B cell (primary cell): ENCODE measurements around the gene APBA2. TPM values are rescaled to one million over a fixed set of nuclear protein-coding genes. Genes with fewer than 3 reads are reported as not detected.

ENCODE experiments used
- ATAC-seq: fragments of 200-7000 bp; cut with Tn5 transposase; one replicate; pipeline ENCODE4 v1.10.0; 2021; ENCODE audit warnings: low read depth, mild to moderate bottlenecking, moderate number of reproducible peaks, moderate library complexity
- CTCF ChIA-PET: fragments of 350-600 bp; sonication (Branson Sonifier 250); formaldehyde crosslinking; loops from one replicate; lab custom pipeline; 2021; ENCODE audit warnings: antibody characterized with exemption, inconsistent platforms; lab: Charles Lee
- POLR2A ChIA-PET: fragments of 350-600 bp; sonication (Branson Sonifier 250); formaldehyde crosslinking; loops from one replicate; lab custom pipeline; 2021; ENCODE audit warnings: antibody characterized with exemption; lab: Charles Lee
- DNase-seq: peaks from one replicate; pipeline ENCODE4 v3.0.0; 2013
- H2AFZ ChIP-seq: 2 replicates; pipeline ENCODE4 v1.6.1; 2012; ENCODE audit warnings: mild to moderate bottlenecking, low read depth, low read length; ENCODE audit not compliant: insufficient read depth, poor library complexity, severe bottlenecking
- H3K27ac ChIP-seq, 2 donors: 1 replicate in 1 of 2; 2 replicates in 1 of 2; pipeline ENCODE4 v1.5.1; 2012 to 2013; ENCODE audit warnings: low read length in 2 of 2, mild to moderate bottlenecking in 2 of 2, moderate library complexity in 1 of 2
- H3K27me3 ChIP-seq, 4 experiments: fragments of 200-600 bp in 1 of 4; sonication (generic) in 1 of 4; replicated peaks in 1 of 4; 1 replicate in 2 of 4; 2 replicates in 2 of 4; pipeline versions ENCODE4 v1.6.1 to v1.7.0; 2013 to 2016; ENCODE audit warnings: low read length in 3 of 4, mild to moderate bottlenecking in 2 of 4, mixed read lengths in 1 of 4, moderate library complexity in 1 of 4; ENCODE audit not compliant: insufficient read depth in 4 of 4, control insufficient read depth in 3 of 4; ENCODE audit errors: control extremely low read depth in 1 of 4
- H3K36me3 ChIP-seq, 2 experiments: replicated peaks in 1 of 2; 1 replicate in 1 of 2; 2 replicates in 1 of 2; pipeline versions ENCODE4 v1.6.1 to v1.7.1; 2013; ENCODE audit warnings: low read length in 1 of 2; ENCODE audit not compliant: insufficient read depth in 2 of 2, control insufficient read depth in 1 of 2; ENCODE audit errors: control extremely low read depth in 1 of 2, extremely low read depth in 1 of 2
- H3K4me1 ChIP-seq, 2 donors: fragments of 200-600 bp in 1 of 2; sonication (generic) in 1 of 2; 1 replicate in 1 of 2; 2 replicates in 1 of 2; pipeline versions ENCODE4 v1.5.1 to v1.6.1; 2013 to 2017; ENCODE audit warnings: low read length in 2 of 2; ENCODE audit not compliant: control insufficient read depth in 2 of 2, insufficient read depth in 2 of 2
- H3K4me2 ChIP-seq: replicated peaks from 2 replicates; pipeline ENCODE3; 2012; ENCODE audit warnings: mild to moderate bottlenecking, low read depth, low read length; ENCODE audit not compliant: poor library complexity, severe bottlenecking
- H3K4me3 ChIP-seq, 5 experiments: fragments of 200-600 bp in 1 of 5; sonication (generic) in 1 of 5; 1 replicate in 3 of 5; 2 replicates in 2 of 5; pipeline versions ENCODE4 v1.5.1 to v1.7.0; 2011 to 2016; ENCODE audit warnings: low read length in 4 of 5, mild to moderate bottlenecking in 4 of 5, low read depth in 2 of 5, control low read depth in 1 of 5, moderate library complexity in 1 of 5; ENCODE audit not compliant: insufficient read depth in 1 of 5; ENCODE audit errors: control extremely low read depth in 1 of 5, extremely low read depth in 1 of 5
- H3K79me2 ChIP-seq: fragments of 200-600 bp; sonication (generic); one replicate; pipeline ENCODE4 v1.6.0; 2016; ENCODE audit warnings: low read length; ENCODE audit not compliant: control insufficient read depth, insufficient read depth
- H3K9ac ChIP-seq: fragments of 200-600 bp; sonication (generic); 2 replicates; pipeline ENCODE4 v1.6.1; 2017; ENCODE audit warnings: mild to moderate bottlenecking, low read length, moderate library complexity
- H3K9me3 ChIP-seq, 3 donors: one replicate each; pipeline versions ENCODE4 v1.6.1 to v1.7.1; 2013; ENCODE audit warnings: low read length in 2 of 3; ENCODE audit not compliant: control insufficient read depth in 2 of 3, insufficient read depth in 1 of 3; ENCODE audit errors: control extremely low read depth in 1 of 3
- H4K20me1 ChIP-seq: 2 replicates; pipeline ENCODE4 v1.6.0; 2012; ENCODE audit warnings: mild to moderate bottlenecking, low read length; ENCODE audit not compliant: insufficient read depth, control insufficient read depth, poor library complexity, severe bottlenecking
- H3K27ac Mint-ChIP-seq: one replicate; pipeline ENCODE4 v1.8.0; 2021; ENCODE audit warnings: mixed read lengths
- H3K27me3 Mint-ChIP-seq: one replicate; pipeline ENCODE4 v1.8.0; 2021; ENCODE audit warnings: mixed read lengths
- H3K4me1 Mint-ChIP-seq: one replicate; pipeline ENCODE4 v1.8.0; 2021; ENCODE audit warnings: mixed read lengths
- H3K4me3 Mint-ChIP-seq: one replicate; pipeline ENCODE4 v1.8.0; 2021; ENCODE audit warnings: mixed read lengths
- H3K9me3 Mint-ChIP-seq: one replicate; pipeline ENCODE4 v1.8.0; 2022; ENCODE audit warnings: mixed read lengths; ENCODE audit not compliant: insufficient read depth
- EZH2 ChIP-seq: IDR thresholded peaks from 2 replicates; pipeline ENCODE4 v1.6.1; 2012; ENCODE audit warnings: borderline replicate concordance, low read depth, mild to moderate bottlenecking, moderate library complexity, low read length; ENCODE audit not compliant: insufficient read depth, poor library complexity, severe bottlenecking
- WGBS: methylation state at CpG from one replicate; pipeline ENCODE4 v1.1.5; 2013; ENCODE audit warnings: missing lambda C conversion rate; ENCODE audit not compliant: insufficient coverage; 5-methylcytosine and 5-hydroxymethylcytosine counted together
- intact Hi-C: fragments of 100-400 bp; cut with micrococcal nuclease; formaldehyde crosslinking; loops from one replicate; pipeline ENCODE4 v1.10.0; 2022
- polyA plus RNA-seq: library from polyadenylated mRNA; depleted of rRNA; stranded (reverse); fragments of >200 nt; gene quantifications from 2 replicates; pipeline ENCODE4 v1.2.3, GENCODE V29; 2012
- total RNA-seq, 2 donors: library from RNA; stranded (reverse); fragments of 120-200 nt in 1 of 2; gene quantifications; 1 replicate in 1 of 2; 2 replicates in 1 of 2; pipeline versions ENCODE4 v1.2.3 to v1.2.4, GENCODE V29; 2013 to 2022
- TF ChIP-seq, protein P1 (sequence below): fragments of 200-600 bp; IDR thresholded peaks from one replicate; pipeline ENCODE4 v1.8.0; 2022; ENCODE audit warnings: antibody characterized with exemption, mild to moderate bottlenecking

APBA2 gene
- total and polyA plus RNA-seq, 2 donors (not counting 1 experiment from before 2014, with no cell fraction given) = 0.19 TPM; not detected in 1

DNA sequence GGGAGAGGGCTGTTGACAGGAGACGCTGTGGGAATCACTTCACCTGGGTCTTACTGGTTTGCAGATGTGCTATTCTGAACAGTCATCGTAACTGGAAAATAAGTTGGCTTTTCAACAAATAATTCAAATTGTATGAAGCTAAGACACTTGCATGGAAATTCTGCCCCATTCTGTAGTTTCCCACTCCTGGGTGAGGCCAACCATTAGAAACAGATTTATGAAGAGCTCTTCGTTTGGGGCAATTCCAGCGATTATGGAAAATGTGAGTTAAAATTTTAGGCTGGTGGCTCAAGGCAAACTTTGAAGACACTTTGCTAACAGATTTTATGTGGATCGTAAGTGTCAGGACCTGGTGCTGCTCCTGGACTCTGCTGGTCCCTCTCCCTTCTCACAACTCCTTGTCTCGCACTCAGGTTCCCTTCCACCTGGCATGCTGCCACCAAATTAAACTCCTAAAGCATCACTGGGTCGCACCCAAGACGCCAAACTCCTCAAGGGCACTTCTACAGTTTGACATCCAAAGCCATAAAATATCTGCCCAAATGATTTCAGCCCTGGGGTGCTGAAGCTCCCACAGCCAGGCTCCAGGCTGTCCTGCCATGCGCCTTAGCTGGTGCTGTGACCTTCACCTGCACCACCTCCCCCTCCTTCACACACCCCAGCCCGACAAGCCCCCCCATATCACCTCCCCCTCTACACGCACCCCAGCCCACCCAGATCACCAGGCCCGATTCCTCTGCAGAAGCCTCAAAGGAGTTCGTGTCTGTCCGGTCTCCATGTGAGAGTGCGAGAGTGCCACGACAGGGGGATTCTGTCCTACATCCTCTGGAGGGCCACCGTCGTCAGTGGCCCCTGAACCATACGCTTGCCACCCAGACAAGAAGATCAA lies 245.4 kb downstream of the APBA2 start:
- no peaks in the 10 kb centered on the region for H4K20me1 ChIP-seq
- Mint-ChIP-seq H3K9me3 (no peaks in the 10 kb centered on the region), H3K4me1 (no peaks in the 10 kb centered on the region), H3K27me3 (no peaks in the 10 kb centered on the region), H3K27ac (no peak overlapping the region), H3K4me3 (no peak overlapping the region)
- no peaks in the 10 kb centered on the region for H3K27me3 ChIP-seq
- H3K79me2 ChIP-seq = no peaks in the 10 kb centered on the region
- intact Hi-C loops = no loop called here
- no peak for ATAC-seq
- ChIA-PET POLR2A (no interaction called here), CTCF (no interaction called here)
- WGBS = 82% methylated on average over 14 of the region's 19 CpGs
- H2AFZ ChIP-seq = no peak overlapping the region
- no peaks in the 10 kb centered on the region for H3K36me3 ChIP-seq
- no peak overlapping the region for H3K9ac ChIP-seq
- no peak overlapping the region for H3K27ac ChIP-seq
- DNase-seq = no peak
- no peak overlapping the region for H3K4me2 ChIP-seq
- TF ChIP-seq, protein P1, sequence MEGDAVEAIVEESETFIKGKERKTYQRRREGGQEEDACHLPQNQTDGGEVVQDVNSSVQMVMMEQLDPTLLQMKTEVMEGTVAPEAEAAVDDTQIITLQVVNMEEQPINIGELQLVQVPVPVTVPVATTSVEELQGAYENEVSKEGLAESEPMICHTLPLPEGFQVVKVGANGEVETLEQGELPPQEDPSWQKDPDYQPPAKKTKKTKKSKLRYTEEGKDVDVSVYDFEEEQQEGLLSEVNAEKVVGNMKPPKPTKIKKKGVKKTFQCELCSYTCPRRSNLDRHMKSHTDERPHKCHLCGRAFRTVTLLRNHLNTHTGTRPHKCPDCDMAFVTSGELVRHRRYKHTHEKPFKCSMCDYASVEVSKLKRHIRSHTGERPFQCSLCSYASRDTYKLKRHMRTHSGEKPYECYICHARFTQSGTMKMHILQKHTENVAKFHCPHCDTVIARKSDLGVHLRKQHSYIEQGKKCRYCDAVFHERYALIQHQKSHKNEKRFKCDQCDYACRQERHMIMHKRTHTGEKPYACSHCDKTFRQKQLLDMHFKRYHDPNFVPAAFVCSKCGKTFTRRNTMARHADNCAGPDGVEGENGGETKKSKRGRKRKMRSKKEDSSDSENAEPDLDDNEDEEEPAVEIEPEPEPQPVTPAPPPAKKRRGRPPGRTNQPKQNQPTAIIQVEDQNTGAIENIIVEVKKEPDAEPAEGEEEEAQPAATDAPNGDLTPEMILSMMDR = no peak
- TF ChIP-seq EZH2 = no peak
- H3K4me3 ChIP-seq = no peak overlapping the region
- H3K9me3 ChIP-seq = no peaks in the 10 kb centered on the region
- no peaks in the 10 kb centered on the region for H3K4me1 ChIP-seq

DNA sequence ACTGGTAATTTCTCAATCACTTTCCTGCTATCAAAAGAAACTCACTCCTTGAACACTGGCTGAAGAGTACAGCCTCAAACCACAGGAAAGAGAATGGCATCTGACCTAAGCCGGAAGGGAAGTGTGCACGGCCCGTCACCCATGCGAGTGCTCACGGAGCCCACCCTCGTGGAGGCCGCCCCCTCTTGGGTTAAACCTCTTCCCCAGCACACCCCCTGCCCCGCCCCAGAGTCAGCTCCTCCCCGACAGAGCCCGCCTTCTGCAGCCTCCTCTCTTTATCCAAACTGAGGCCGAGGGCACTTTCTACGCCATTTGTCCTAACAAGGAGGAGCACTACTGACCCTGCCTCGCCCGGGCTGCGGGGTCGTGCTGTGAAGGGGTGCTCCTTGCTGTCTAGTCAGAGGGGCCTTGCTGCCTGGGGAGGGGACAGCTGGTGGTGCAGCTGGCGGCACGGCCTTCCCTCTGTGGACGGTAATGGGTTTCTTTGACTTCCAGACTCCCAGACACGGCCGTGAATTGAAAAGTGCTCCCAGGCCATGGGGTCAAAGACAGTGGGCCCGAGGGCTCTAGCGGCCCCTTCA lies 246.2 kb downstream of the APBA2 start:
- no peak overlapping the region for H3K27ac Mint-ChIP-seq
- ChIA-PET POLR2A (no interaction called here), CTCF (no interaction called here)
- Histone ChIP-seq H3K36me3 (no peaks in the 10 kb centered on the region), H3K9ac (no peak overlapping the region), H2AFZ (no peak overlapping the region), H3K79me2 (no peaks in the 10 kb centered on the region), H3K4me2 (no peak overlapping the region), H3K4me3 (no peak overlapping the region), H3K27me3 (no peaks in the 10 kb centered on the region), H3K4me1 (no peaks in the 10 kb centered on the region), H3K27ac (no peak overlapping the region), H4K20me1 (no peaks in the 10 kb centered on the region), H3K9me3 (no peaks in the 10 kb centered on the region)
- 61% methylated on average over 17 of the region's 23 CpGs for WGBS
- no peak overlapping the region for H3K4me3 Mint-ChIP-seq
- peaks cover 4% of the 10 kb centered on the region for H3K27me3 Mint-ChIP-seq
- TF ChIP-seq, protein P1 = no peak
- no peak for TF ChIP-seq EZH2
- no peak for ATAC-seq
- no peaks in the 10 kb centered on the region for H3K9me3 Mint-ChIP-seq
- no peak for DNase-seq
- H3K4me1 Mint-ChIP-seq = no peaks in the 10 kb centered on the region
- intact Hi-C loops = no loop called here
